NCI-H226 (cell line): ENCODE data around the gene MYL3.
"Not testable (repeated sequence)": the region's sequence is repeated elsewhere in the genome, so short reads cannot be mapped to it uniquely, and the experiment has no call there.

Experiments
- DNase-seq: peaks from one replicate; pipeline ENCODE4 v3.0.0-alpha.2; 2015

The MYL3 gene

DNA sequence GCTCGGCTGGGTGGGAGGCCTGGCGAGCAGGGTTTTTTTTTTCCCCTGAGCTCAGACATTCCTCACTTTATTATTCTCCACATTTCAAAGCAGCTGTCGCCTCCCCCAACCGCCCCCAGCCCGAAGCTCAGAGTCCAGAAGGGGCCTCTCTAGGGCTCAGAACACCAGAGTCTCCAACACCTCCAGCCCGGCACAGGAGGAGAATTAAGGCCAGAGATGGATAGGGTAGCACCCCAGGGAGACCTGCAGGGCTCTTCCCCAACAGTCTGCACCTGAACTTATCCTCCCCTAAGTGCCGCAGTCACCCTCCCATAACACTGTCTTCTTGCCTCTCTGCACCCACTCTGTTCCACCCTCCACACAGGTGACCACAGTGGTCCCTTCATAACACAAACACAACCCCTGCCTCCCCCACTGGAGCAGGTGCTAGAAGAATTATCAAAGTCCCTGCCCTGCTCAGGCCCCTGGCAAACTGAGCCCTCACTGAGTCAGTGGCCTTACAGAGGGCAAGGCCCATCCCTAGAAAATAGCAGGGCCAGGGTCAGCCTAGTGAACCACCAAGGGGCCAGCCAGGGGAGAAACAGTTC, 14.1 kb downstream of the MYL3 start:
- DNase-seq, result no peak

DNA sequence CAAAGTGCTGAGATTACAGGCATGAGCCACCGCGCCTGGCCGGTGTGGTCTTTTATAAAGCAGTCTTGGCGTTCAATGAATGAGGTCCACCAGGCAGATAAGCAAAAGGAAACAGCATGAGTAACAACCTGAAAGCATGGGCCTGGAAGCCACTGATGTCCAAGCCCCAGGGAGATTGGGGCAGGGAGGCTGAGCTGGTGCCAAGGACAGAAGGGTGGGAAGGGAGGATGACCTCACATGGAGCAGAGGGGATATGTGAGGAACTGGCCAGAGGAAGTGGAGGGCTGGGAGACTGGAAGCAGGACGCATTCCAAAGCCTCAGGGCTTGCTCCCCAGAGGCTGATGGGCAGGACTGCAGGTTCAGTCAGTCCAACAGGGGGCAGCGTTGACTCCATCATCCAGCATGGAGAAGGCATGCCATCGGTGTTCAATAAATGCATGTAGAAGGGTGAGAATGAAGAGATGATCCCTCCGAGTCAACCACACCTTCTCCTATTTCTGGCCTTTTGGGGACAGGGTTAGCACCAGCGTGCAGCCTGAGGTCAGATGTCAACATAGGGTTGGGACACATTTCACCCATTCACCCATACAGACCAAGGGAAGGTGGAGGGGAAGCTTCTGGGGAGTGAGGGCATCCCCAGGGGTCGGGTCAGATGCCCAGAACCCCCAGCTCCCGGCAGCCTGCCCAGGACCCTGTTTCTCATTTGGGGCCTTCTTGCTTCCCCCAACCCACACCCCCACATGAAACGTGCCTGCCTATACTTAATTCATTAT, 14.8 kb downstream of the MYL3 start:
- peak; percentile 97 for DNase-seq

DNA sequence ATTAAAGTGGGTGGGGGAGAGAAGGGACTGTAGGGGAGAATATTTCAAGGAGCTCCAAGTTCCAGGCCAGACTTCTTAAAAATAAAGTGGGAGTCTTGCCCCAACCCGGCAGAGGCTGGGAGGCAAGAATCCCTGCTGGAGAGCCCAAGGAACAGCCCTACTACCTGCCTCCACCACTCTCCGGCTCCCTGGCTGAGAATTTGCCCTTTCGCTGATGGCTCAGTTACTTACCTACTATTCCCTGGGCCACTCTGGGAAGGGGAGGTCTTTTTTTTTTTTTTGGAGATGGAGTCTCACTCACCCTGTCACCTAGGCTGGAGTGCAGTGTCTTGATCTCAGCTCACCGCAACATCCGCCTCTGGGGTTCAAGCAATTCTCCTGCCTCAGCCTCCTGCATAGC, 15.5 kb downstream of the MYL3 start:
- no peak for DNase-seq

DNA sequence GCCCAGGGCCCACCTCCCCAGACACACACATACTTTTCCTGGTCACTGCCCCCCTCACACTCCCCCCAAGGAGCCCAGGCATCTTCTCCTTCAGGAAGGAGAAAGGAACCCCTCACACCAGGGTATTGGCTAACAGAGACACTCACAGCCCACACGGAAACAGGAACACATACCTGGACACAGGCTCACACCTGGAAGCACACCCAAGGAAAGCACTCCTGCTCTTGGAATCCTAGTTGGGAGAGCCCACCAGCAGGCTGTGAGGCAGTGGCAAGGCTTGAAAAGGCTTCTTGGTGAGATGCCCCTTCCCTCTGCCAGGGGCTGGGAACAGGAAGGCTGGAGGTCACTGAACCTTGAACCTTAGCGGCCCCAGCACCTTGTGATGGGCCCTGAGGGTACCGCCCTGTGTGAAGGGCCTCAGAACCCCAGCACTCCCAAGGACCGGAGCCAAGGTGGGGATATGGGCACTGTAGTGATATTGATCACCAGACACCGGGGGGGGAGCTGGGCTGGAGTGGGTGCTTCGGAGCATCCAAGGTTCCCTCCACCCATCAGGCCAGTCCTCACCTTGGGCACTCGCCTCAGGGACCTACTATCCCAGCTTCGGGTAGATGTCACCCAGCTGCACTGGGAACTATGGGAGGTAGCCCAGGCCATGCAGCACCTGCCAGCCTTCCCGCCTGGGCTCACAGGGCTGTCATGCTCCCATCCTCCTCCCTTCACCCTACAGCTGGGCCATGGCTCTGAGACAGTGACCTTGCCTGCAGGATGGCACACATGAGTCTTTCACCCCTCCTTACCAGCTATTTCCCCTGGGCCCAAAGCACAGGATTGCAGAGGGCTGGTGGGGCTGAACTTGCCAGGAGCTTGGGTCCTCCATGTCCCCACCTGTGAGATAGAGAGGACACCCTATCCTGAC, 16.4 kb downstream of the MYL3 start:
- DNase-seq, result no peak

- DNase-seq, result peak; percentile 28
Observed at GRCh38 chr3:46845860-46846623, 17.2 kb downstream of the MYL3 start.

GRCh38 chr3:46845397-46845859, 17.8 kb downstream of the MYL3 start:
- no peak for DNase-seq

- no peak for DNase-seq
Observed at GRCh38 chr3:46844881-46845312, 18.3 kb downstream of the MYL3 start.

GRCh38 chr3:46844397-46844796, 18.8 kb downstream of the MYL3 start:
- DNase-seq, result no peak

DNA sequence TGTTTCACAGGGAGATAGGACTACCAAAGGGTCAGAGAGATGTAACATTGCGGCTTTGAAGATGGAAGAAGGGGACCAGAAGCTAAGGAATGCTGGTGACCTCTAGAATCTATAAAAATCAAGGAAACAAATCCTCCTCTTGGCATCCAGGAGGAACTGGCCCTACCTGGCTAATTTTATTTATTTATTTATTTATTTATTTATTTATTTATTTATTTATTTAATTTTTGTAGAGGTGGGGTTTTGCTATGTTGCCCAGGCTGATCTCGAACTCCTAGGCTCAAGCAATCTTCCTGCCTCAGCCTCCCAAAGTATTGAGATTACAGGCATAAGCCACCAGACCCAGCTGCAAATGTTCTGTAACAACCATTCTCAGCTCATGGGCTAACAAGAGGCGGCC, 19.7 kb downstream of the MYL3 start:
- DNase-seq, result no peak

- no peak for DNase-seq
Observed at GRCh38 chr3:46840491-46840890, 22.8 kb downstream of the MYL3 start.

GRCh38 chr3:46838301-46838700, 24.9 kb downstream of the MYL3 start:
- no peak for DNase-seq

GRCh38 chr3:46835491-46835890, 27.8 kb downstream of the MYL3 start:
- DNase-seq, result no peak

DNA sequence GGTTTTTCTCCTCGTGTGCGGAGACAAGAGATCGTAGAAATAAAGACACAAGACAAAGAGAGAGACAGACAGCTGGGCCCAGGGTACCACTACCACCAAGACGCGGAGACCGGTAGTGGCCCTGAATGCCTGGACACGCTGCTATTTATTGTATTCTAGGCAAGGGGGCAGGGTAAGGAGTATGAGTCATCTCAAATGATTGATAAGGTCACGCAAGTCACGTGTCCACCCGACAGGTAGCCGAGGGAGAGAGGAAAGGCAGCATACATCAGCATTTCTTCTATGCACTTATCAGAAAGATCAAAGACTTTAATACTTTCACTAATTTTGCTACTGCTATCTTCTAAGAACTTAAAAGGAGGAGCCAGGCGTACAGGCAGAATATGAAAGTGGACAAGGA, 28.2 kb downstream of the MYL3 start:
- no peak for DNase-seq

DNA sequence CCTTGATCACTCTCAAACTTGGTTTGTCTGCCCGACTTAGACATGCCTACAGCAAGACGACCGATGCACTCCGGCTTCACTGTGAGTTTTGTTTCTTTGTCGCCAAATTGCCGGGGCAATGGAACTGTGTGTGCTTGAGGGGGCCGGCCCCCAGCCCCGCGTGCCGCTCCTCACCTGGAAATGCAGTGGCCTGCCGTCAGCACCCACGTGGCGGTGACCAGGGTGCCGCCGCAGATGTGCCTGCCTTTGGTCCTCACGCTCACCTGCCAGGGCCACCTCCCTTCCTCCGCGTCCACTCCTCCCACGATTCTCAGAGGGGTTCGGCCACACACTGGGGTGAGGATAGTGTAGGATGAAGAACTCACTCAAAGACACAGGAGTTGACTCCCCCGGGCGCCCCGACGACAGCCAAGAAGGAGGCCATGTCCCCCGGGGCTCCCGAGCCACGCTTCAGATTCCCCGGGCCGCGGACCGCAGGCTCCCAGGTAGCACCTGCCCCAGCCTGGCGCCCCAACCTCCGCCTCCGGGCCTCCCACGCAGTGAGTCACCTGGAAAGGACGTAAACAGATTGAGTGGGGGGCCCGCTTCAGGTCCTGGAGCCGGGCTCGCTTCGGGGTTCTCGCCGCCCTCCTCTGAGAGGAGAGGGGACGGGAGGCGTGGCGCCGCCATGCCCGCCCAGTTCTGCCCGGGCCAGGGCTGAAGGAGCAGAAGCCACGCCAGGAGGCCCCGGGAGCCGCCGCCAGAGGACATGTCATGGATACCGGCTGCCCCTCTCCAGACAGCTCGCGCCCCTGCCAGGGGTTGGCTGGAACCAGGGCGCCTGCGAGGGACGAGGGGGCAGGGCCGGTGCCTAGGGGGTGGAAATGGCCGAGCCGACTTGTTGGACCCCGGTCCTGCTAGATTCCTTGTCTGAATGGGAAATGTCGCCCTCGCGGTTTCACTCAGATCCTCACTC, 29.6 kb downstream of the MYL3 start:
- DNase-seq, result no peak

DNA sequence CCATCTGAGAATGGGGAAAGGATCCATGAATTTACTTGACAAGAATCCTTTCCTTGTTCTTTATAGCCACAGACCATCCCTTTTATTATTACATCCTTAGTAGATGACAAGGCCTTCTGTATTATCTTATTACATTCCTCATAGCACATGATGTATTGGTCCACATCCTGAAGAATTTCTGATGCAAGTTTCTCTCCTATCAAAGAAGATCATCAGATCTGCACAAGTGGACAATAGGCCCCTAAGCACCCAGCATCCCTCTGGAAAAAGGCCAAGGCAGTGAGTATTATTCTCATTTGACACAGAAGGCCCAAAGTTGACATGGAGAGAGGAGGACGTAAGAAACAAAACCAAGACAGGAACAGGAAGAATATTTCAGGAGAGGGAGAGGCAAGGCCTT, 31.4 kb downstream of the MYL3 start:
- no peak for DNase-seq

GRCh38 chr3:46831316-46831715, 31.9 kb downstream of the MYL3 start:
- DNase-seq, result no peak

GRCh38 chr3:46830801-46831200, 32.4 kb downstream of the MYL3 start:
- no peak for DNase-seq

GRCh38 chr3:46829699-46830208, 33.5 kb downstream of the MYL3 start:
- no peak for DNase-seq

DNA sequence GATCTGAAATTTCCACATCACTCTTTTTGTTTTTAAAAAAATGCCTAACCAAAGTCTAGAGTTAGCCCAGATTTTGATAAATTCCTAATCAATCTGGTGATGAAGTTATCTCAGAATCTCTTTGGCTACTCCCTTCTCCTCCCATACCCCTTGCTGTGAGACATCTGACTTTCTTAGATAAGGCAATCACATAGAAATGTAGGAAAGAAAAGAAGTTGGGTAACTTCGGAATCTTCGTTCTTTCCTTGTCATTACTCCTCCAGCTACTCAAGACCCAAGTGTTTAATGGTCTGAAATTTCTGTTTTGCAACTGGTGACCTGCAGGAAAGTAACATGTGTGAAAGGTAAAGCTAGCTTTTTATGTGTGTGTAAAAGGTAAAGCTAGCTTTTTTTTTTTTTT, 37.8 kb downstream of the MYL3 start:
- peak; percentile 42 for DNase-seq

DNA sequence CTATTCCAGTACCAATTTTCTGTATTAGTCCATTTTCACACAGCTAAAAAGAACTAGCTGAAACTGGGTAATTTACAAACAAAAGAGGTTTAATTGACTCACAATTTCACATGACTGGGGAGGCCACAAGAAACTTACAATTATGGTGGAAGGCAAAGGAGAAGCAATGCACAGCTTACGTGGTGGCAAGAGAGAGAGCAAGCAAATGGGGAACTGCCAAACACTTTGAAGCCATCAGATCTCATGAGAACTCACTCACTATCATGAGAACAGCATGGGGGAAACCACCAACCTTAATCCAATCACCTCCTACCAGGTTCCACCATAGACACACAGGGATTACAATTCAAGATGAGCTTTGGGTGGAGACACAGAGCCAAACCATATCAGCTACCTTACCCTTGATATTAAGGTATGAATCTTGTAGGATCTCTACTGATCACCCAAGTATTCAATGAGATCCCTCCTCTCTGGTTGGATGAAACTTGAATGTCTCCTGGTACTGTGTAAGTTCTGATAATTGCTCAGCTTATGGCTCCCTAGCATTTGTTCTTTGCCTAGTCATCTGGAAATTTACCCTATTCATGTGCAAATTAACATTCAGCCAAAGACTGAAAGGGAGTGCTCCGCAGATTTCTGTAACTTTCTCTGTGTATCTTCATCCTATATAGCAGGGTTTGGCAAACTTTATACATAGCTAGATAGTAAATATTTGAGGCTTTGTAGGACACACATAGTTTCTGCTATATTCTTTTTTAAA, 38.9 kb downstream of the MYL3 start:
- no peak for DNase-seq

- DNase-seq, result not testable (repeated sequence)
Observed at GRCh38 chr3:46823314-46823713, 39.9 kb downstream of the MYL3 start.
